HG02588 (cell line): Measurements from ENCODE around the gene PTPA.

ENCODE experiments used
- ATAC-seq: cut with Tn5 transposase; IDR thresholded peaks from one replicate; pipeline ENCODE4 v1.9.1; 2021; ENCODE audit warnings: mild to moderate bottlenecking, moderate library complexity; ENCODE audit not compliant: unreplicated experiment

The PTPA gene

GRCh38 chr9:129081388-129081904, 29.8 kb upstream of the PTPA start:
- no peak for ATAC-seq

- ATAC-seq, result no peak
These were observed 27.1 kb upstream of the PTPA start for GRCh38 chr9:129084087-129084486.

GRCh38 chr9:129089246-129089645, 22.0 kb upstream of the PTPA start:
- no peak for ATAC-seq

GRCh38 chr9:129093602-129094386, 17.4 kb upstream of the PTPA start:
- ATAC-seq, result no peak

GRCh38 chr9:129094387-129095169, 16.6 kb upstream of the PTPA start:
- no peak for ATAC-seq

GRCh38 chr9:129095170-129095667, 16.0 kb upstream of the PTPA start:
- ATAC-seq, result no peak

GRCh38 chr9:129095908-129096307, 15.3 kb upstream of the PTPA start:
- no peak for ATAC-seq

GRCh38 chr9:129097671-129098306, 13.4 kb upstream of the PTPA start:
- ATAC-seq, result no peak

GRCh38 chr9:129098328-129098727, 12.9 kb upstream of the PTPA start:
- ATAC-seq, result no peak

GRCh38 chr9:129100383-129101169, 10.6 kb upstream of the PTPA start:
- ATAC-seq, result no peak

- ATAC-seq, result no peak
These were observed 9.9 kb upstream of the PTPA start for GRCh38 chr9:129101279-129101678.

- no peak for ATAC-seq
These were observed 9.1 kb upstream of the PTPA start for GRCh38 chr9:129102095-129102525.

GRCh38 chr9:129102791-129103594, 8.2 kb upstream of the PTPA start:
- ATAC-seq, result no peak

- ATAC-seq, result no peak
These were observed 7.6 kb upstream of the PTPA start for GRCh38 chr9:129103595-129103965.

GRCh38 chr9:129104051-129104450, 7.2 kb upstream of the PTPA start:
- ATAC-seq, result no peak

GRCh38 chr9:129105857-129106694, 5.1 kb upstream of the PTPA start:
- ATAC-seq, result no peak

- ATAC-seq, result no peak
These were observed 3.6 kb upstream of the PTPA start for GRCh38 chr9:129107651-129108050.

GRCh38 chr9:129108083-129108804, 3.0 kb upstream of the PTPA start:
- ATAC-seq, result no peak
